Glutamatergic neuron (in vitro differentiated cells): ENCODE measurements around the gene ATP2C2. TPM values are rescaled to one million over a fixed set of nuclear protein-coding genes. Genes with fewer than 3 reads are reported as not detected.

ENCODE experiments used
- DNase-seq: peaks from one replicate; pipeline ENCODE4 v3.0.0; 2022
- H3K27ac Mint-ChIP-seq: one replicate; pipeline ENCODE4 v1.8.0; 2020; ENCODE audit warnings: mild to moderate bottlenecking, mixed read lengths, inconsistent platforms; ENCODE audit not compliant: unreplicated experiment
- H3K27me3 Mint-ChIP-seq: one replicate; pipeline ENCODE4 v1.8.0; 2020; ENCODE audit warnings: mild to moderate bottlenecking, moderate library complexity, mixed read lengths, inconsistent platforms; ENCODE audit not compliant: unreplicated experiment
- H3K36me3 Mint-ChIP-seq: one replicate; pipeline ENCODE4 v1.8.0; 2020; ENCODE audit warnings: mild to moderate bottlenecking, mixed read lengths, inconsistent platforms; ENCODE audit not compliant: unreplicated experiment
- H3K4me1 Mint-ChIP-seq: one replicate; pipeline ENCODE4 v1.8.0; 2020; ENCODE audit warnings: mild to moderate bottlenecking, low read depth, mixed read lengths, inconsistent platforms; ENCODE audit not compliant: unreplicated experiment
- H3K4me3 Mint-ChIP-seq: one replicate; pipeline ENCODE4 v1.8.0; 2020; ENCODE audit warnings: mild to moderate bottlenecking, mixed read lengths, inconsistent platforms; ENCODE audit not compliant: unreplicated experiment
- H3K9me3 Mint-ChIP-seq: one replicate; pipeline ENCODE4 v1.8.0; 2020; ENCODE audit warnings: mild to moderate bottlenecking, moderate library complexity, mixed read lengths, inconsistent platforms; ENCODE audit not compliant: unreplicated experiment
- total RNA-seq: library from RNA; stranded (reverse); fragmentation: NEBNext Ultra II Directional; extraction: Animal tissue kit (Norgen Biotek cat#: 25700); gene quantifications from one replicate; pipeline ENCODE4 v1.2.1, GENCODE V29; 2021; ENCODE audit not compliant: unreplicated experiment
- TF ChIP-seq, protein P1 (sequence below): fragments of 200-600 bp; sonication (generic); IDR thresholded peaks from one replicate; pipeline ENCODE4 v1.5.0; 2021; ENCODE audit not compliant: partially characterized antibody, unreplicated experiment

The ATP2C2 gene
- total RNA-seq, 1 donor from 2014 or later = not detected

DNA sequence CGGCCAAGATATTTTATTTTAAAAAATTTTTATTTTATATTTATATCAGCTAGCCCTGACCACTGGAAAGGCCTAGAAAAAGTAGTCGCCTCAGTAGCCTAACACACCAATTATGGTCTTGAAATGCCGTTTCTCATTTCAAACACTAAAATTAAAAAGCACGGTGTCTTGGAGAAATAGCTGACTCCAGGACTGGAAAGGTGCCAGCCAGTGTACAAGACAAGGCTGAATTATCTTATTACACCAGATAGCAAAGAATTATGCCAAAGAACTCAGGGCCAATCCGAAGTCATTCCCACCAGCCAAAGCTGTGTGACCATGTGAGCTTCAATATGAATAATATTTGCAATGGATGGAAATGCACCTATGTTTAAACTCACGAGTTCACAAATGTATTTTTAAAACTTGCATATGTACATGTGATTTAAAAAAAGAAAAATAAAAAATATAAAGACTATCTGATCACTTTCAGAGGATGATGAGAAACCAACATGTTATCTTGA lies 19.9 kb upstream of the ATP2C2 start:
- no peak for DNase-seq
- Mint-ChIP-seq H3K9me3 (no peaks in the 10 kb centered on the region), H3K4me3 (no peak overlapping the region), H3K27ac (no peak overlapping the region), H3K27me3 (no peaks in the 10 kb centered on the region), H3K4me1 (no peaks in the 10 kb centered on the region), H3K36me3 (no peaks in the 10 kb centered on the region)
- TF ChIP-seq, protein P1, sequence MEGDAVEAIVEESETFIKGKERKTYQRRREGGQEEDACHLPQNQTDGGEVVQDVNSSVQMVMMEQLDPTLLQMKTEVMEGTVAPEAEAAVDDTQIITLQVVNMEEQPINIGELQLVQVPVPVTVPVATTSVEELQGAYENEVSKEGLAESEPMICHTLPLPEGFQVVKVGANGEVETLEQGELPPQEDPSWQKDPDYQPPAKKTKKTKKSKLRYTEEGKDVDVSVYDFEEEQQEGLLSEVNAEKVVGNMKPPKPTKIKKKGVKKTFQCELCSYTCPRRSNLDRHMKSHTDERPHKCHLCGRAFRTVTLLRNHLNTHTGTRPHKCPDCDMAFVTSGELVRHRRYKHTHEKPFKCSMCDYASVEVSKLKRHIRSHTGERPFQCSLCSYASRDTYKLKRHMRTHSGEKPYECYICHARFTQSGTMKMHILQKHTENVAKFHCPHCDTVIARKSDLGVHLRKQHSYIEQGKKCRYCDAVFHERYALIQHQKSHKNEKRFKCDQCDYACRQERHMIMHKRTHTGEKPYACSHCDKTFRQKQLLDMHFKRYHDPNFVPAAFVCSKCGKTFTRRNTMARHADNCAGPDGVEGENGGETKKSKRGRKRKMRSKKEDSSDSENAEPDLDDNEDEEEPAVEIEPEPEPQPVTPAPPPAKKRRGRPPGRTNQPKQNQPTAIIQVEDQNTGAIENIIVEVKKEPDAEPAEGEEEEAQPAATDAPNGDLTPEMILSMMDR = no peak

DNA sequence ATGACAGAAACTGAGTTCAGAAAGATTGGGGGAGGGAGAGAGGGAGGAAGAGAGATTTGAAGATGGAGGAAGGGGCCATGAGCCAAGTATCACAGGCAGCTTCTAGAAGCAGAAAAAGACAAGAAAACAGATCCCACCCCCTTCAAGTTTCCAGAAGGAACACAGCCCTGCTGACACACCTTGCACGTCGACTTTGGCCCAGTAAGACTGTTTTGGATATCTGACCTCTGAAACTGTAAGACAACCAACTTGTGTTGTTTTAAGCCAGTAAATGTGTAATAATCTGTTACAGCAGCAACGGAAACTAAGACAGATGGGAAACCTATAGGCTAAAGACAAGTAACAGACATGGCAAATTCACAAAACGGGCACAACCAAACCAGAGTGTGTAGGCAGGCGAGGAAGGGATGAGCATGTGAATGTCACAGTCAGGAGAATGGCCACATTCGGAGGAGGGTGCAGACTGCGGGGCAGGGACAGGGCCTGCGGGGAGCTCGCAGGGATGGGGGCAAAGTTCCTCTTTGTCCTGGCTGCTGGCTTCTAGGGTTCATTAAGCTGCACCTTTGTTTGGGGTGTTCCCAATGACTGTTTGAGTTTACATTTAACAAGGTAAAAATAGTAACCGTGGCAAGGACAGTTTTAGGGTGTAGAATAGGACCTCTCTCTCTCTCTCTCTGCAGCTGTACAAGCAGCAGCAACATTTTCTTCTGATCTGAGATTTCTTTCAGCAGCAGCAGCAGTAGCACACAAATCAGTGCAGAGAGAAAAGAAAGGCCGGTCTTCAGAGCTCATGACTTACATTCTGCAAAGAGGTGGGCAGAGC lies 18.3 kb upstream of the ATP2C2 start:
- H3K36me3 Mint-ChIP-seq = no peaks in the 10 kb centered on the region
- no peaks in the 10 kb centered on the region for H3K4me1 Mint-ChIP-seq
- no peak overlapping the region for H3K27ac Mint-ChIP-seq
- DNase-seq = no peak
- no peaks in the 10 kb centered on the region for H3K9me3 Mint-ChIP-seq
- TF ChIP-seq, protein P1 = no peak
- no peaks in the 10 kb centered on the region for H3K27me3 Mint-ChIP-seq
- H3K4me3 Mint-ChIP-seq = no peak overlapping the region

DNA sequence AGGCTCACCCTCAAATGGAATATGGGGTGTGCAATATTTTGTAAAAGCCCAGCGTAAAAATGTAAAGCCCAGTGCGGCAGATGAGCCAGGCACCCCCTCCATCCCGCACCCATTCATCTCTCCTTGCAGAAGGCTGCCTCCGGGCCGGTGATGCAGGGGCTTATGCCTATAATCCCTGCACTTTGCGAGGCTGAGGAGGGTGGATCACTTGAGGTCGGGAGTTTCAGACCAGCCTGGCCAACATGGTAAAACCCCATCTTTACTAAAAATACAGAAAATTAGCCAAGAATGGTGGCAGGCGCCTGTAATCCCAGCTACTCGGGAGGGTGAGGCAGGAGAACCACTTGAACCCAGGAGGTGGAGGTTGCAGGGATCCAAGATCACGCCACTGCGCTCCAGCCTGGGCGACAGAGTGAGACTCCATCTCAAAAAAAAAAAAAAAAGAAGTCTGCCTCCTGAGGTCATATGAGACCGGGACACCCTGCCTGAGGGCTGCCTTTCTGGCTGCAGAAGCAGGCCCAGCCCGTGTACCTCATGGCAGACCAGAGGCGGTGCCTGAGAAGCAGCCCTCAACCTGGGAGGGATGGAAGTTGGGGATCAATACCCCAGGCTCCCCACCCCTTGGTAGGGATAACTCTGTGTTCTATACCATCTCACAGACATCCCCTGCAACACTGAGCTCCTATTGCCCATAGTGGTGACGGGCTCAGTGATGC lies 17.5 kb upstream of the ATP2C2 start:
- no peak for DNase-seq

DNA sequence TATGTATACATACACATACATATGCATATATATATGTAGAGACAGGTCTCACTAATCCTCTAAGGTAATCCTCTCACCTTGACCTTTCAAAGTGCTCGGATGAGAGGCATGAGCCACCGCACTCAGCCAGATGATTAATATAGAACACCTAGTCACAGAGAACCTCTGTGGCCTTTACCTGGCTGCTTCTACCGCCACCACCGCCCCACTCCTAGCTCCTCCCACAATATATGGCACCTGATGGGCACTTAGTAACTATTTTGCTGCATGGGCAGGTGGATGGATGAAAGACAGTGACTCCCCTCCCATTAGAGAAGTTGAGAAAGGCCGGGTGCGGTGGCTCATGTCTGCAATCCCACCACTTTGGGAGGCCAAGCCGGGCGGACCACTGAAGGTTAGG lies 16.7 kb upstream of the ATP2C2 start:
- Mint-ChIP-seq H3K4me1 (no peaks in the 10 kb centered on the region), H3K9me3 (no peaks in the 10 kb centered on the region), H3K27me3 (no peaks in the 10 kb centered on the region), H3K27ac (no peak overlapping the region), H3K36me3 (no peaks in the 10 kb centered on the region), H3K4me3 (no peak overlapping the region)
- TF ChIP-seq, protein P1 = no peak
- no peak for DNase-seq

More for the DNA sequence above, 17.5 kb upstream of the ATP2C2 start:
- no peaks in the 10 kb centered on the region for H3K27me3 Mint-ChIP-seq
- no peak overlapping the region for H3K27ac Mint-ChIP-seq
- H3K36me3 Mint-ChIP-seq = no peaks in the 10 kb centered on the region
- H3K4me1 Mint-ChIP-seq = no peaks in the 10 kb centered on the region
- TF ChIP-seq, protein P1 = no peak
- no peaks in the 10 kb centered on the region for H3K9me3 Mint-ChIP-seq
- H3K4me3 Mint-ChIP-seq = no peak overlapping the region

DNA sequence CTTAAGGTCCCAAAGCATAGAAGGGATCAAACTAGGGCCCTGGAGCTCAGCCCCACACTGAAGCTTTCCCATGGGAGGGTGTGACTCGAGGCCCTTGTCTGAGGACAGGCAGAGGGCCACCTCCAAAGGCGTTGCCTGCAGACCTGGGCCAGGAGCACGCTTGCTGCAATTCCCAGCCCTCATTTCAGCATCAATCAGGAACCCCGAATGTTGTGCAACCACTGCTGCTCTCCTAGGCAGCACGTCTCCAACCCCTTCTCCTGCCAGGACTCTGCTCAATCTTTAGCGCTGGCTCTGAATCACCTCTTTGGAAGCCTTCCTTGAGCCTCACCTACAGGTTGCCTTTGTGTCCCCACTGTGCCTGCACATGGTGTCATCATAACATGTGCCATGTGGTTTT lies 14.0 kb upstream of the ATP2C2 start:
- Mint-ChIP-seq H3K27me3 (no peaks in the 10 kb centered on the region), H3K9me3 (no peaks in the 10 kb centered on the region), H3K36me3 (no peaks in the 10 kb centered on the region), H3K4me3 (no peak overlapping the region), H3K4me1 (peaks cover 3% of the 10 kb centered on the region), H3K27ac (no peak overlapping the region)
- no peak for DNase-seq
- TF ChIP-seq, protein P1 = no peak
